OCI-M2 (cell line): ENCODE data around the gene ADAM33.

Experiments
- DNase-seq: peaks from one replicate; lab custom pipeline; 2025; ENCODE audit not compliant: unreplicated experiment; lab: John Stamatoyannopoulos, UW

ADAM33 gene

DNA sequence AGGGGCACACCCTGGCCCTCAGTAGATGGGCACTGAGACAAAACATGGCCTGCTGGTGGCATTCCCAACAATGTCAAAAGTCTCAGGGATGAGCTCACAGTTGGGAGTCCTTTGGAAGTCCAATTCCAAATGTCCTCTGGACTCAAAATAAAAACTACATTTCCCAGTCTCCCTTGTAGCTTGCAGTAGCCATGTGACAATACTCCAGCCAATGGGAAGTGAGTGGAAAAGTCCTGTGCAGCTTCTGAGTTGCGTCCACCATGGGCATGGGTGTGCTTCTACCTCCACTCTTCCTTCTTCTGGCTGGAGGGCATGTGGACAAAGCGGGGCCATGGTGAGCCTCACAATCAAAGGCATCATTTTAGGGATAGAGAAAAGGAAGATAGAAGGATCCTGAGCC is 5.8 kb upstream of the ADAM33 start:
- DNase-seq: no peak

DNA sequence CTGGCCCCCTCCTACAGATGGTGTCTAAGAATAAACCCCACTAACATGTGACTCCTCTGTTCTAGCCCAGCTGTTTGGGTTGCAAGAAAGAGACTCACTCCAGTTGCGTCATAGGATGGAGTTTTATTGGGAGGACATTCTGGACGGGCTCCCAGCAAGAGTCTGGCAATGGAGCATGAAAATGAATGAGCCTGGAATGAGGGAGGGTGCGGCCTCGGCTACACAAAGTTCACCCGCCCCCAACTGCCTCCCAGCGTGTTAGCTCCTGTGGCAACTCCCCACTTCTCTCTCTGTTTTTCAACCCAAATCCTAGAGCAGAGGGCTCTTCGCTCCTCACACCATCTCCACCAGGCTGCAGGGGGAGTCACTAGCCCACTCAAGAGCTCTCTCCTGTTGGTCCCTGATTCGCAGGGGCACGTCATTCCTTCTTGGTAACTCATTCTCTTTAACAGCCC is 5.1 kb upstream of the ADAM33 start:
- no peak for DNase-seq

DNA sequence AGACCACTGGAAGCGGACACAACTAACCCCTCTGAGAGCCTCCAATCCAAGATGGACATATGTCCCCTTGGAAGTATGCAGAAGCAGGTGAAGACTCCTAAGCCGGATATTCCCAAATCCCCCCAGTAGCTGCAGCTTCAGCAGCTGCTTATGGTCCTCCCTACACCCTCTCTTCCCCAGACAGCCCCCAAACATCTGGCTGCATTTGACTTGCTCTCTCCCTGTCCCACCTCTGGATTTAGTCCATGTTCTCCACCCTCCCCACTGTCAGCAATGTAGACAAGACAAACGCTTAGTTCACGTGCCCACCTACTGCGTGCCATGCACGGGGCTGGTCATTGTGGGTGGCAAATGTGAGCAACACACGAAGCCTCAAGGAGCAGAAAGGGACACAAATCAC is 4.6 kb upstream of the ADAM33 start:
- DNase-seq: no peak

DNA sequence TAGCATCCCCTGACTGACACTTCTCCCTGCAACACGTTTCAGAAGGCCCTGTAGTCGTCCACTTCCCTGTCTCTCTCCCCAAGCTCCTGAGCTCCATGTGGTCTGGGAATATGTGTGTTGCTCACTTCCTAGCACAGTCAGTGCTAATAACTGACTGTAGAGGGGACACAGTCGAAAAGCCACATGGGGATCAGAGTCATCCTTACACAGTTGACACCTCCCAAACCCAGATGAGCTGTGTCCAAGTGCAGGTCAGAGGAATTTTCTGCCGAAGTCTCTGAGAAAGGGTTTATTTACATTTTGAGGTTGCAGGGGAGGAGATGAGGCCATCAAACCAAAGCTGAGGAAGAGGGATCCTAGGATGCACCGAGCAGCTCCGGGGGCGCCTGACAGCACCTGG is 3.5 kb upstream of the ADAM33 start:
- DNase-seq: no peak

DNA sequence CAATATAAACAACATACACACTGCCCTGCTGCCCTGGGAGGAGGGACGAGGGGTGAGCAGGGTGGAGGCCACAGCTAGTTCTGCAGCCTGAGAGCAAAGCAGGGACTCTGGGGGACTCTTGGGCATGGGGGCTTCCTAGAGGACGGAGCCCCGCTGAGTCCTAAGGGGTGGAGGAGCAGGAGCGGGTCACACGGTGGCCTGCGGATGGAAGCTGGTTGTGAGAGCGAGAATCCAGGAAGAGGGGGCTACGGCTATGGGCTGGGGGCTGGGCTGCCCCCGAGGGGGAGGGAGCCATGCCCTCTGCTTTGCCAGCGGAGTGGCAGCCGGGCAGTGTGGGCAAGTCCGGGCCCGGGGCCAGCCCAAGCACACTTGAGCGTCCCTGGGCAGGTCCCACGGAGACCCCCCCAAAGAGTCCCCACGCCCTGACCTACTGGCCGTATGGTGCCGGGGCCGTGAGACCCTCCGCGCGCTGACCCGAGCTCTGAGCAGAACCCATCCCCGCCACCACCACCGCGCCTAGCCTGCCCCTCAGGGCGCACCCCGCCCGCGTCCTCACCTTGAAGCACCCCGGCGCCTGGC is 369 bp downstream of the ADAM33 start:
- DNase-seq: no peak

DNA sequence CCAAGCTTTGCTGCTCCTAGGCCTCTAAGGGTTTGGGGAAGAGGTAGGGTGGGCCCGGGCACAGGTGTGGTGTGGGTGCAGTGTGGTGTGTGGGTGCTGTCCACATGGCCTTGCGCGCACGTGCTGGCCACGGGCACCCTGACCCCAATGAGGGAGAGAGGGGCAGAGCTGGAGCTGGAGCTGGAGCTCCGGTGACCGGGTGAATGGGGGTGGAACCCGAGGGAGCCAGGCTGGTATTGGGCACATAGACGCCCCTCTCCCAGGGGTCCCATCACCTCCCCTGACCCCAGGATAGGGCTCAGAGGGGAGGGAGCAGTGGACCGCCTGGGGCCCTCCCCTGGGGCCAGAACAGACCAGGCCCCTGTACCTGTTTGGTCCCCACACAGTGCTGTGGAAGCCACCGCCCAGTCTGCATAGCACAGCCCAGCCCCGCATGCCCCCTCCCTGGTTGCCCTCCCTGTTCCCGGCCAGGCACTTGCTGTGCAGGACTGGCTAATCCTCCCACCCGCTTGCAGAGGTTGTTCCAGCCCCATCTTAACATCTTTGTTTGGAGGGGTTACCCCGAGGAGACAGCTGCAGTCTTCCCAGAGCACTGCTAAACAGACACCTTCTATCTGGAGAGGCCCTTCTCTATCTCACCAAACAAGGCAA is 984 bp downstream of the ADAM33 start:
- no peak for DNase-seq

DNA sequence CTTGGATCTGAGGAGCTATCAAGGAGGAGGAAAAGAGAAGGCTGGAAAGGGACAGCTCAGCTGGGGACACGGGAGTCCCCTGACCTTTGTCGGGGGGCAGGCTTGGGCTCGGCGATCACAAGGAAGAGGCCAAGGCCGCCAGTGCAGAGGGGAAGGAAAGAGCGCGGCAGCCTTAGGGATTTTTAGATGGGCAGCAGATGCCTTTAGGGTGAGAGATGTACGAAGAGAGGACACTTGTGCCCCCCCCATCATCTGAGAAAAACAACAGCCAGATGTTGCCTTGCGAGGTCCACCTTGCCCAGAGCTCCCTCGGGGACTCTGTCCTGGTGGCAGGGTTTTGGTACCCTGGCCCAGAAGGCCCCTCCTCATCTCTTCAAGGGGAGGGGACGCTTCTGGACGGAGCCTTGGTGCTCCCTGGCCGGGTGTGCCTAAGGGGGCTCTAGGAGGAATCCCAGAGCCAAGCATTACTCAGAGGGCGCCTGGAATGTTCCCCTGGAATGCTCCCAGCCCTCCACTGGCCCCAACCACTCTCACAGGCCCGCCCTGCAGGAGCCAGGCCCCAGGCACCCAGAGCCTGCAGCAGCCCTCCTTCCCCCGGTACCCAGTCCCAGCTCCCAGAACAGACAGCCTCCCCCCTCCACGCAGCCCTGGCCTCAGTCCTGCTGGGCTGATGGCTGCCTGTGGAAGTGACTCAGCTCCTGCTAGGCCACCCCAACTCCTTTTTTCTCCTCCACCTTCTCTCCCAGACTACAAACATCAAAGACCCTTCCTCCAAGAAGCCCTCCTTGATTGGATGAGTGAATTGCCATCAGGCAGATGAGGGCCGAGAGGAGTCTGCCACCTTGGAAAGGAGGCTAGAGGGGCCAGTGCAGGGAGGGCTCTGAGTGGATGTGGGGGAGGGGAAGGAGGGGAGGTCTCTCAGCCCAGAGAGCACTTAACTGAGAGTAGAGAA is 1.8 kb downstream of the ADAM33 start:
- DNase-seq: no peak

DNA sequence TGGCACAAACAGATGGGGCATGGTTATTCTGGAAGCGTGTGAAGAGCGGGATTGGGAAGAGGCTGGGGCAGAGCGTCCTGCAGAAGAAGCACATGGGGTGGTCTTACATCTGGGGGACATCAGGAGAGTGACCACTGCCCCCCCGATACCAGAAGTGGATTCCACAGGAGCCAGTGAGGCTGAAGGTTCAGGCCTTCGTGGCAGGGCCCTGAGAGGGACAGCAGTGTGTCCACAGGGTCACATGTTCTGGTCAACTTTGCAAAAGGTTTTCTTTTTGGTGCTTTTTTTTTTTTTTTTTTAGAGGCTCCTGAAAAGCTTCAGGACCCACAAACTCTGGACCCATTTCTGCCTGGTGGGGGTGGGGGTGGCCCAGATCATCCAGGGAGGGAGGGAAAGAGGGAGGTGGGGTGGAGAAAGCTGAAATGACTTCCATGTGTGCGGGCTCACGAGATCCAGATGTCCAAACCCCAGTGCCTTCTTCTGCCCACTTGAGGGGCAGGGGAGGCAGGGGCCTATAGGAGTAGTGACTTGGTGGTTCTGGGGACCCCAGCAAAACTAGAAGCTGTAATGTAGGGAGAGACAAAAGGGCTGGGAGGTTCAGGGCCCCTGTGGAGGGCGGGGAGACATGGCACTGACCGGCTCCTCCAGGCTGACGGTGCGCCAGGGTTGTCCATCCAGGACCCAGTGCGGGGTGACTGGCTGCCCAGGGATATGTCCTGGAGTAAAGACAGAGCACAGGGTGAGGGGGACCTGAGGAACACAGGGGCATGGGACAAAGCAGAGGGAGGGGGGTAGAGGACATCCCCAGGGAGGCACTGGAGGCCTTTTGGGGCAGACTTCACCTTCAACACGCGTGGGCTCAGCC is 2.7 kb downstream of the ADAM33 start:
- no peak for DNase-seq

DNA sequence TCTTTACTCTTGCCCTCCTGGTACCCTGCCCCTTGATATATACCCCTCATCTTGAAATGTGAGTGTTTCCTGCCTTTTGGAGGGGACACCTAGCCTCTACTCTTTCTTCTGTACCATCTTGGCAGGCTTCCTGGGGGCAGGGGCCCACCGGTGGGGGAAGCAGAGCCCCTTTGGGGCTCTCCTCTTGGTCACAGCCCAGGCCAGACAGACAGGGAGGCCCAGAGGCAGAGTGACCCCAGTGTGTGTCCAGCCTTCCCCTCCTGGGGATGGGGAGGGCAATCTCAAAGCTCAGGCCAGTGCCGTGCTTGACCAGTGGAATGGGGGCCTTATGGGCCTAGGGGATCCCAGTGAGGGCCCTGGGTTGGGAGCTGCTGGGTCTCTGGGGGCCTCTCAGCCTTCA is 3.6 kb downstream of the ADAM33 start:
- no peak for DNase-seq

DNA sequence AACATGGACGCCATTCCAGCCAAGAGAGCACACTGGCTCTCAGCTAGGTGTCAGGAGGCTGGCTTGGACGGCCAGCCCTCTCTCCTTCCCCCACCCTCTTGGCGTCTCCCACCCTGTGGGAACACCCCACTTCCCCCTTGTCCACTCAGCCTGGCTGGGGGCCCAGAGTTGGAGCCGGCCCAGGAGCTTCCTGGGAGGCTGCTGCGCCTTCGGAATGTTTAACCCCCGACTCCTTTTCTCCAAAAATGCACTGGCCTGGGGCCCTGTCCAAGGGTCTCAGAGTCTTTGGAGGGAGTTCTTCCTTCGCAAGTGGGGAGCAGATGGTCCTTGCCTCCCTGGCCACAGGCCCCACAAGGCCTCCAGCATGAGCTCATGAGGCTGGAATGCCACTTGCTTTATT is 4.1 kb downstream of the ADAM33 start:
- DNase-seq: no peak

DNA sequence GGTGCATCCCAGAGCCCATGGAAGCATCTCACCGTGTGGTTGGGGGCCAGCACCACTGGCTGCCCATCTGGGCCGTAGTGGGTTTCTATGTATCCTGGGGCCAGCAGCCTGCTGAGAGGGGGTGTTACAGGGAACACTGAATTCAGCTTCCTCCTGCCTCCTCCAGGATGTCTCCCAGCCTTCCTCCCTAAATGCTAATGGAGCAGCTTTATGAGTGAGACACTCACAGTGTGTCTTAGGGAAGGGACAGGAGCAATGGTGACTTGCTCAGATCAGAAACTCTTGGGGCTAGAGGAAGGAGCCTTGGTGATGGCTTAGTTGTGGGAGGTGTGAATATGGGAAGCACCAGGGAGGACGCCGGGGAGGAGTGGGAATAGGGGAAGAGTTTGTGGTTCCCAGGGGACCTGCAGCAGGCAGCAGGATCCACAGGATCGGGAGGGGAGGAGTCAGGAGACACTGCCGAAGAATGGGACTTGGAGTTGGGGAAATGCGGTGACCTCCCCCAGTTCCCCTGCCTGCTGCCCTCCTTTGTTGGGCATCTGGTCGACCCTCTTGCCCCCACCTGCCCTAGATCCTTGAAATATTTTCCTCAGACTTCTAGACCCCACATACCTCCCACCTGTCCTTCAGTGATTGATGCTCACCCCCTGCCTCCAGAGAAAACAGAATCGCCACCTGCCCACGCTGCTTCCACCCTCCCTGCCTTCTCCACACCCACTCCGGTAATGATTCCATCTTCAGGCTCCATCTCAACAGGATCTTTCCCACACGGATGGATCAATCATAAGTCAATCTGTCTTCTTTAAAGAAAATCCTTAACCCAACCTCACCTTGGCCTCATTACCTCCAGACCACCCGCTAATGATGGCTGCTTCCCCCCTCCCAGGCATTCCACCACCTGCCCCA is 6.6 kb downstream of the ADAM33 start:
- DNase-seq: no peak

DNA sequence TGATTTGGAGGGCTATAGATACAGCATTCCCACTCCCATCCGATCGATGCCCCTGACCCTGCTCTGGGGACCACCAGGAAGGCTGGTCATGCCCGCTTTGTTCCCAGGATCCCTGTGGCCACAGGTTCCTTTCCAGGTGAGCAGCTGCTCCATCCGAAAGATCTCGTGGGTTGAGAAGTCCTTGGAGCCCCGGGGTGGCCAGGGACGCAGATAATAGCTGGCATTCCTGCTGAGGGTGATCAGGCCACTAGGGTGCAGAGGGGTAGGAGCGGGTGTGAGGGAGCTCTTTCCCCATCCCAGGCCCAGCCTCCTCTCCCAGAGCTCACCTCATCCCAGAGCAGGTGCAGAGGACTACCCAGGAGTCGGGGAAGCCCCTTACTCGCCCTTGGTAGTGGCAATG is 7.4 kb downstream of the ADAM33 start:
- DNase-seq: no peak

DNA sequence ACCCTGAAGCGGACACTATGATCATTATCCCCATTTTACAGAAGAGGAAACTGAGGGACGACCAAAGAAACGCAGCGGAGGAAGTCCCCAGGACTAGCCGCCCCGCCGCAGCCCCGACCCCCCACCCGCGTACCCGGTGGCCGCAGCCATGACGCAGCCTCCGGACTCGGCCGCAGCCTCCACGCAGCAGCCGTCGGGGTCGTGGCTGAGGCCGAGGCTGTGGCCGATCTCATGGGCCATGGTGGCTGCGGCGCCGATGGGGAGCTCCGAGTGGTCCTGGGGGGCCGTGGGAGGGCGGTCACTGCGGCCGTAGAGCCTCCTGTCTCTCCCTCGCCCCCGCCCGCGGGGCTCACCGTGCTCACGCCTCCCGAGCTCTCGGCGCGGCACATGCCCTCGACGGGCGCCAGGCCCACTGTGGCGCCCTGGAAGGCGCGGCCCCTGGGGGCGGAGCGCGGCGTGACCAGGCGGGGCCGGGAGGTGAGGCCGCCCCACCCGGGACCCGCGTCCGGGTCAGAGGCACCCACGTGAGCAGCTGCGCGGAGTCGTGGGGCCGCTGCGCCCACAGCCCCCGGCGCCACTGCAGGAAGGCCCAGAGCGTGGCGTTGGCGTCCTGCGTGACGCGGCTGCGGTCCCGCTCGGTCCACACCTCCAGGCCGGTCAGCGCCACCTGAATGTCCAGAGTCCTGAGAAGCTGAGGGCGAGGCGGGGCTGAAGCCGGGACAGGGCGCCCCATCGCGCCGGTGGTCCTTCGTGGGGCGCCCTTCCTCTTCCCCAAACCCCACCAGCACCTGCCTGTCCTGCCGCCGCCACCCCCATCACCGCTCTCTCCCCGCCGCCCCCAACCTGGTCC is 8.4 kb downstream of the ADAM33 start:
- DNase-seq: no peak

DNA sequence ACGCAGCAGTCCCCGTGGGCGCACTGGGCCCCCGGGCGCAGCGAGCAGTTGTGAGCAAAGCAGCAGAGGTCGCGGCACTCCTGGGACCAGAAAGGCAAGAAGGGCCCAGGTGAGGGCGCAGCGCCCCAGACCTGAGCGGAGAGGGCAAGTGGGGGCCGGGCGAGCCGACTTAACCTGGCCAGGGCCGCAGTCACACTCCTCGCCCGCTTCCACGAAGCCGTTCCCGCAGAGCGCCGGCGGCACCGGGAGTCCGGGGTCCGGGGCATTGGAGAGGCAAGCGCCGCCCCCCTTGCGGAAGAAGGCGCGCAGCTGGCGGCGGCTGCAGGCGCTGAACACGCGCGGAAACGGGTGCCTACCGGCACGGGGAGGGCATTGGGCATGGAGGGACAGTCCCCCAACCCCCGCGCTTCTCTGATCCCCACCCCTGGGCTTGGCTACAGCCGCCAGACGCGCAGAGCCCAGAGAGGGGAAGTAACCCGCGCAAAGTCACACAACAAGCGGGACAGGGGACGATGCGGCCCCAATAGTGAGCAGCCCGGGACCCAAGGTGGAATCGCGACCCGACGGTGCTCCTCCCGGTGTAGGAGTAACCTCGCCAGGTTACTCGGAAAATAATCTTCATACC is 9.2 kb downstream of the ADAM33 start:
- no peak for DNase-seq

DNA sequence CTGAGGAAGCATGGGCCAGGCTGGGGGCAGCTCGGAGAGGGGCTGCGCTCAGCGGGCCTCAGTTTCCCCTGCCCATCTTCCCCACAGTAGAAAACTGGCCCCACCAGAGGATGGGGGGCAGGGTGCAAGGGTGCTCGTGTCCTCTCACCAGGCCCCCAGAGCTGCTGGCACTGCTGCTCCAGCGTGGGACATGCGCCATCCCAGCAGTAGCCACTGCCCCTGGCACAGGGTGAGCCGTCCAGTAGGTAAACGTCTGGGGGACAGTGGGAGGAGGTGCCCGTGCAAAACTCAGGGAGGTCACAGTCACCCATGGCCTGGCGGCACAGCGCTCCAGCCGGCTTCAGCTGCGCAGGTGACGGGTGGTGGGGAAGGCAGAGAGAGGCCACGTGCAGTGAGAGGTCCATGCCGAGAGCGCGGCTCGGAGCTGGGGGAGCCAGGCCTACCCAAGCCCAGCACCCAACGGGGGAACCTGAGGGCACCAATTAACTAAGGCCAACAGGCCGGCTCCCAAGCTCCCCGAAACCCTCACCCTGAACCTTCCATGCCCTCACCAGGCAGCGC is 9.7 kb downstream of the ADAM33 start:
- DNase-seq: no peak

DNA sequence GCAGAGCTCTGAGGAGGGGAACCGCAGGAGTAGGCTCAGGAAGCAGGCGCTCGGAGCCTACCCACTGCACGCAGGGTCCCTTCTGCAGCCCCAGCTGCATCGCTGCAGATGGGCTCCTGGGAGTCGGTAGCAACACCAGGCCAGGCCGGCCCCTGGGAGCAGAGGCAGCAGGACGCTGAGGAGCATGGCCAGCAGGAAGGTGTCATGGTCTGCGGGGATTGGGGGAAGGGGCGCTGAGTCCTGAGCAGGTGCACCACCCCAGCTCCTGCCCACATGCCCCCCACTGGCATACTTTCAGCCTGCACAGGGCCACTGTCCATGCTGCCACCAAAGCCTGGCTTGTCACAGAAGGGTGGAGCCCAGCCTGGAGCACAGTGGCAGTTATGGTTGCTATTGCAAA is 10.9 kb downstream of the ADAM33 start:
- no peak for DNase-seq

DNA sequence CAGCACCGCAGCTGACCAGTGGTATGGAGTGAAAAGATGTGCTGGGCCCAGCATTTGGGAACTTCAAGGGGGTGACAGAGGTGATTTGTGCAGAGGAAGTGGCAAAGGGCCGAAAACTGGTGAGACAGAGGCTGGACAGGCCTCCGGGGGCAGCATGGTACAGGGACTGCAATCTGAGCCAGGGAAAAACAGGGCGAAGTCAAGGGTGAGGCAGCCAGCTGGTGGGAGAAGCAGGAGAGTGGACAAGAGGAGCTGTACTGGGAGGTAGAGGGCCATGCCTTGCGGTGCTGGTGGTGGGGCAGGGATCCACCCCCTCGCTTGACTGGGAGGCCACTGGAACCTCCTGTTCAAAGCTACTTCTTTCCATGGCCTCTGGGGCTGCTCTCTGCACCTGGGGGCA is 11.3 kb downstream of the ADAM33 start:
- DNase-seq: no peak

DNA sequence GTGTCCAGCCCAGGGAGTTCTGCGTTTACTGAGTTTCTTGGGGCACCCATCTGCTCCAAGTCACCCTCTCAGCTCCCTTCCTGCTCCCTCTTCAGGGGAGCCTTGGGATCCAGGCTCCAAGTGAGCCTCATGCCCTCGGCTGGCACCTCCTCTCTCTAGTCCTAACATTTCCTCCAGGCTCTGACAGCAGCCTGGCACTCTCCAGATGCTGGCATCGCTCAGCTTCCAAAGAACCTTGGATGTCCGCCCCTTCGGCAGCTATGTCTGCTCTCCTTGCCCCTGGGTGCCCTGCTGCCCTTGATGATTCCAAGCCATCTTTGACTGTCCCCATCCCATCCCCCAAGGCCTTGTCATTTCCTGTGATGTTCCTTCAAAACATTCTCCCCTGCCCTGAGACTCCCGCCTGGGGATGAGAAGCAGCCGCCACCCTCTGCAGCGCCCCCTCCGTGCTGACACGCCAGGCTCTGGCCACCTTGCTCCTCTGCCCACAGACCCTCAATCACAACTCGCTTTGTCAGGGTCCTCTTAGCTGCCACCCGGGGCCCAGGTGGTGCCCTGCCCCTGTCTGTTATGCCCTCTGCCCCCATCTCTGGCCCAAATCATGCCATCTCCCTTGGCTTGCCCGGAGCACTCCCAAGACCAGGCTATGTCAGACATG is 12.0 kb downstream of the ADAM33 start:
- DNase-seq: no peak
